Activated CD4-positive, alpha-beta T cell treated with anti-CD3 and anti-CD28 coated beads, Interleukin-10, Interleukin-2, amounts not matched to agents 100 ng/mL and 50 ng/mL, durations not matched to agents 16 hours and 8 hours (primary cell): ENCODE data around the gene NACA.
A peak's percentile ranks its signal among the peaks of the same experiment; 100 is the strongest.
"Not testable (repeated sequence)": the region's sequence is repeated elsewhere in the genome, so short reads cannot be mapped to it uniquely, and the experiment has no call there.

Source experiments
- DNase-seq: peaks from one replicate; pipeline ENCODE4 v3.0.0-alpha.2; 2020

NACA gene

GRCh38 chr12:56724972-56725722, at the start of gene NACA:
Gene NACA, minus strand, starts transcription at chr12:56725299. Its CDS starts 778 bp downstream, at chr12:56724521.
- peak; percentile 99 for DNase-seq

- no peak for DNase-seq
Measured at GRCh38 chr12:56773113-56773512, 48.0 kb upstream of the NACA start.

DNA sequence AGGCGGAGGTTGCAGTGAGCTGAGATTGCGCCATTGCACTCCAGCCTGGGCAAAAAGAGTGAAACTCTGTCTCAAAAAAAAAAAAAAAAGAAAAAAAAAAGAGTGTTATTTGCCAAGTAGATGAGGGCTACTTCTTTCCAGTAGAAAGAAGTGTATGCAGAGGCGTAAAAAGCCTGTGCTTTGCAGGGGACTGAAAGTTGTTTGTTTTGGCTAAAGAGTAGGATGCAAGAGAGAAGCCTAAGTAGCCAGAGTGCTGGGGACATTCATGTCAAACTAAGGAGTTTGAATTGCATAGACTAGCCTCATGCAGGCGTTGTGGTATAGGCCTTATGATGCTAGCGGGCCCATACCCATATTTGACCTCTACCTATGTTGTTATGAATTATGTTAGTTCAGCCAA, 47.5 kb upstream of the NACA start:
- DNase-seq: no peak

DNA sequence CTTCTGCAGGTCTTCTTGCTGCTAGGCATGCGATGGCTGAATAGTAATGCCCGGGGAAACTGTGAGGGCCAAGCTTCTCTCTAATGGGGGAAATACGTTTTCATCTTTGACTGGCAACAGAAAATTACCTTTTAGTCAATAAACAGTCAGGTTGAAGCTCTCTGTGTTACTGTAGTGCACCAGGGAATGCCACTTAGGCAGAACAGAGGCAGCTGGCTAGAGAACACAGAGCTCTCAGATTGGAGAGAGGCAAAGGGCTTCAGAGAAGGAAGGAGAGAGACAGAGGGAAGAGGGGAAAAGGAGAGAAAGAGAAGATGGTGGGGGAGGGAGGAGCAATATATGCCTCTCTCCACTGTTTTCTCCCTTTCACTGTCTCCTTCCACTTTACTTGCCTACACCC, 44.8 kb upstream of the NACA start:
- DNase-seq: no peak

DNA sequence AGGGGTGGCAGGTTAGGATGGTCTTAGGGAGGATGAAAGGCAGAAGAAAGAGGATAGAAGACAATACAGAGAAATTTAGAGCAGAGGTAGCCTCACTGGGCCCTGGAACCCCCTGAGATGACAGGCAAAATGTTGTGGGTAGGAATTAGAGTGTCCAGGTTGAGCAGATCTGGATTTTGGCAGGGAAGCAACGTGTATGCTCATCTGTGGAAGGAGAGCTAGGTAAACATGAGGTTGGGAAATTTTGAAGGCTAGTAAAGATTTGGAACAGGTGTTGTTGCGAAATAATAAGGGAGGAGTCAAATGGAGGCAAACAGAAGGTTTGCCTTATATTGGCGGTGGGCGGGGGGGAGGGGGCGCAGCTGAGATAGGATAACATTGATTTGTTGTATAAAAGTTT, 43.3 kb upstream of the NACA start:
- DNase-seq: no peak

DNA sequence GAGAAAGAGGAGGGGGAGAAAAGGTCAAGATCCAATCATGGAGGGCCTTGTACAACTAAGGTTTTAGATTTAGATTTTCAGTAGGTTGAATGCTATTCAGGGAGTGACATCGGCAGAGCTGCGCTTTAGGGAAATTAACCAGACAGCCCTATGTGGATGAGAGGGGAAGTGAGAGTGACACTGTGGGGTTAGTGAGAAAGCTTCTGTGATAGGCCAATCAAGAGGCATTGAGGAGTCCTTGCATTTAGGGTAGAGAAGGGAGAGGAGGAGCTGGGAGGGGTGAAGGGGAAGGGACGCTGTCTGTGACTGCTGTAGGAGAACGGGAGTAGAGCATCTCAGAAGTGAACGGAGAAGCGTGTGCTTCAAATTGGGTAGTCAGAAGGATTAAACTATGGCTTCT, 41.4 kb upstream of the NACA start:
- no peak for DNase-seq

GRCh38 chr12:56763753-56764657, 38.9 kb upstream of the NACA start:
- DNase-seq: no peak

DNA sequence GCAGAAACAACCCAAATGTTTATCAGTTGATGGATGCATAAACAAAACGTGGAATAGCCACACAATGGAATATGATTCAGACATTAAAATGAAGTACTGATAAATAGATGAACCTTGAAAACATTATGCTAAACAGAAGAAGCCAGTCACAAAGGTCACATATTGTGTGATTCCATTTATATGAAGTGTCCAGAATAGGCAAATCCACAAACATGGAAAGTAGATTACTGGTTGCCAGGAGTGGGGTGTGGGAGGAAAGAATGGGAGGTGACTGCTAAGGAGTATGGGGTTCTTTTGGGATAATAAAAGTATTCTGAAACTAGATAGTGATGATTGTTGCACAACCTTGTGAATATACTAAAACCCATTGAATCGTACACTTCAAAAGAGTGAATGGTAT, 36.7 kb upstream of the NACA start:
- DNase-seq: no peak

DNA sequence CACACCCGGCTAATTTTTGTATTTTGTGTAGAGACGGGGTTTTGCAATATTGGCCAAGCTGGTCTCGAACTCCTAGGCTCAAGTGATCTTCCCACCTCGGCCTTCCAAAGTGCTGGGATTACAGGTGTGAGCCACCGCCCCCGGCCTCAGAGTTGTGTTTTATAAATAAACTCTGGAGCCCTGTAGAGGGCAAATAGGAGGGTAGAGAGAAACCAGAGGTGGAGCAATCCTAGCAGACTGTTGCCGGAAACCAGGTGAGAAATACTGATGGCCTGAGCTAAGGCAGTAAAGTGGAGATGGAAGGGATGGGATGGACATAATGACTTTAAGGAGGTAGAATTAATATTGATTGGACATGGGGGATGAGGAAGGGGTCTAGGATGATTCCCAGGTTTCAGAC, 35.4 kb upstream of the NACA start:
- DNase-seq: no peak

DNA sequence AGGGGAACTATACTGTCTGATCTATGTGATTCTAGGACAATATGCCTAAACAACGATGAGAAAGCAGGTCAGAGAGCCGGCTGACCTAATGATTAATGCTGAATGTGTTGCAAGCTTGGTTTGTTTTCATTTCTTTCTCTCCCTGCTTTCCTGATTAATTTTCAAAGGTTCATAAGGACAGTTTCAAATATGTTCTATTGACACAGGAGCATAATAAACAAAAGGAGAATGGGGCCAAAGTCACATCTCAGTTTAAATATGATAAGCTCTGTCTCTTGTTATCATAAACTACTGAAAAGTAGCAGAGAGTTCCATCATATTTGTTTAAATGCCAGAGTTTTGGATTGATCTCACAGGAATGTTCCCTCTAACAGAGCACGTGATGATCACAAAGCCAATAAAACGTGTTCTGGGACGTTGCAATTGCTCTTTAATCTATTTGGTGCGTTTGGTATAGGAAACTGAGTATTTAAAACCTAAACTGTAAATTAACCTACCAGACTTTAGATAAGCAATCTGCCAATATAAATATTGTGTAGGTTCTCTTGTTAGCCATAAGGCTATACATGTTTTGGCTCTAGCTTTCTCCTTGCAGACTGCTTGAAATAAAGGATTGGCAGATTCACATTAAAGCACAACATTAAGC, 34.3 kb upstream of the NACA start:
- no peak for DNase-seq

DNA sequence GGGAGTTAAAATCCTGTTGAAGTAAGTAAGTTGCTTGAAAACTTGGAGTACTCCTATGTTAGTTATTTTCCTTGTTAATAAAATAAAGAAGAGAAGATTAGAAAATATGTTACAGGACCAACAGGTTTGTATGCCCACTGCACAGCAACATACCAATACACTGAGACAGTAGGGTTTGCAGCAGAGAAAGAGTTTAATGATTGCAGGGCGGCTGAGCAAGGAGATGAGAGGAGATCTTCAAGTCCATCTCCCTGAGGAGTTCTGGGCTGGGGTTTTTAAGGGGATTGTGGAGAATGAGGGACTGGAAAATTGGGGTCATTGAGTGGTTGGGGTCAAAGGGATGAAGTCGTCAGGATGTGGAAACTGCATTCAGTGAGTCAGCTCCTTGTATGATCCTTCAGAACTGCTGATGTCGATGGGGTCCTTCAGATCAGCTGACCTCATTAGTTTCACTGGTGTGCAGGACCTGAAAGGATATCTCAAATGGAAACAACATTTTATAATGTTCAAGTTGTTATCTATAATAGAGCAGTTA, 33.7 kb upstream of the NACA start:
- no peak for DNase-seq

GRCh38 chr12:56757971-56758370, 32.9 kb upstream of the NACA start:
- not testable (repeated sequence) for DNase-seq

- DNase-seq: no peak
Measured at GRCh38 chr12:56753566-56753965, 28.5 kb upstream of the NACA start.

DNA sequence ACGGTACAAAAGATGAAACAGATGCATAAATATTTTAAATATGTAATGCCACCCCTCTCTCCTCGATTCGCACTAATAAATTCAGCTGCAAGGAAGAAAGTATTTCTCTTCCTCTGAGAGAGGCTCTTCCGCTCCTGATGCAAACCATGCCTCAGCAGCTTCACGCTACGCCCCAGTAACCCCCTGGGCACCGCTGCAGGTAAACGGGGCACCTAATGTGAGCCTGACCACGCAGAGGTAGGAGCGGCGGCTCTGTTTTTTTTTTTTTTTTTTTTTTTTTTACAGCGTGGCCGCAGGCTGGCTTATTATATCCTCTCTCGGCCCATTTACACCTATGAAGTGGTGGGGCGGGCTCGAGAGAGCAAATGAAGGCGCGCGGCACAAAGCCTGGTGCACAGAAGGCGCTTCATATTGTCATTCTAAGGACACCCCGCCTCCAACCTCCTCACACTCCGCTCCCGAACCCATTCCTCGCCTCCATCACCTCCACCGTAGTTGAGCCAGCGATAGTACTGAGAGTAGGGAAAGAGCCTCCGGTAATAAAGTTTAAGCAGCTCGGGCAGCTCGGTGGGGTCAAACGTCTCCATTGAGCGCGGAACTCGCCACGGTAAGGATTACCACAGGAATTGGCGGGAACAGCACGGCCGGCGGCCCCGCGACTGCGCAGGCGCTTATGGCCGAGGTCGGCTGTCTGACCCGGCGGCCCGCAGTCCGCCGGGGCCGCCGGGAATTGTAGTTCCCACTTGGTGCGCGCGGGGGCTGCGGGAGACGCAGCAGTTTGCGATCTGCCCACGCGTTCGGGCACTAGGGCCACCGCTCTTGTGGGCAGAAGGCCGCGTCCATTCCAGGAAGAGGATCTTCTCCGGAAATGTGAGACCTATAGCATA, 26.9 kb upstream of the NACA start, which contains the start of gene PRIM1:
PRIM1 (minus strand) TSS at position 612 of the 887 bp plus-strand sequence; CDS start at position 587, 25 bp downstream.
- peak; percentile 95 for DNase-seq

- DNase-seq: not testable (repeated sequence)
Measured at GRCh38 chr12:56750596-56750995, 25.5 kb upstream of the NACA start.

DNA sequence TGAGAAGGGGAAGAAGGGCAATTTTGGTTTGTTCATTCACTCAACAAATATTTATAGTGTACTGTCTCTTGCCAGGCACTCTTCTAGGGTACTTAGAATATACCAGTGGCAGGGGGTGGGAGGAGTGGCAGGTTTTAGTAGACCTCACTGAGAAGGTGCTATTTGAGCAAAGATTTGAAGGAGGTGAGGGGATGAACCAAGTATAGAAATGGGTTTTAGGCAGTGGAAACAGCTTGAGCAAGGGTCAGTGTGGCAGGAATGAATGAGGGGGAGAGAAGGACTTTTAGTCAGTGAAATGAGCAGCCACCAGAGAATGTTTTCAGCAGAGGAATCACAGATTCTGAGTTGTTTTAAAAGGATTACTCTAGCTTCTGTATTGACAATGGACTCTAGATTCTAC, 24.8 kb upstream of the NACA start:
- no peak for DNase-seq

DNA sequence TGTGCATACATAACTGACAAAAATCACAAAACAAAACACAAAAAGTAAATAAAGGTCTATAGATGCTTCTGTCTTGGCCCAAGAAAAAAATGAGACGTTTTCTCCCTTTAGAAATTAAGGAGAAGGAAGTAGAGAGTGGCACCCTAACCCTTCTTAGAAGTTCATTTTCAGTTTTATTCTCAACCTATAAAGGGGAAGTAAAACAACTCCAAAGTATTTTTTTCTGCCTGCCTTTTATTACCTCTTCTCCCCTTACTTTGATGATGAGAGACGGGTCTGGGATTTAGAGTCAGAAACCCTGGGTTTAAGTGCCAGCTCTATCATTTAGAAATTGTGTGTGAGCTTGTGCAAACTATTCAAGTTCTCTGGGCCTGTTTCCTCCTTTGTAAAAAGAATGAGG, 24.3 kb upstream of the NACA start:
- no peak for DNase-seq

- DNase-seq: no peak
Measured at GRCh38 chr12:56728139-56728861, 3.2 kb upstream of the NACA start.

DNA sequence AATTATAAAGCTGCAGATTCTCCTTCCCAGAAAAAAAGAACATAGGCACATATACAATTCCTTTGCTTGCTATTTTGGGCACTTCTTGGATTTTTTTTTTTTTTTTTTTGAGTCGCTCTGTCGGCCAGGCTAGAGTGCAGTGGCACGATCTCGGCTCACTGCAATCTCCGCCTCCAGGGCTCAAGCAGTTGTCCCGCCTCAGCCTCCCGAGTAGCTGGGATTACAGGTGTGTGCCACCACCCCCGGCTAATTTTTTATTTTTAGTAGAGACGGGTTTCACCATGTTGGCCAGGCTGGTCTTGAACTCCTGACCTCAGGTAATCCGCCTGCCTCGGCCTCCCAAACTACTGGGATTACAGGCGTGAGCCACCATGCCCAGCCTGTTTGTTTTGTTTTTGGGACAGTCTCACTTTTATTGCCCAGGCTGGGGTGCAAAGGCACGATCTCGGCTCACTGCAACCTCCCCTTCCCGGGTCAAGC, 1.1 kb upstream of the NACA start:
- DNase-seq: not testable (repeated sequence)

GRCh38 chr12:56725723-56726102, 614 bp upstream of the NACA start:
- no peak for DNase-seq

DNA sequence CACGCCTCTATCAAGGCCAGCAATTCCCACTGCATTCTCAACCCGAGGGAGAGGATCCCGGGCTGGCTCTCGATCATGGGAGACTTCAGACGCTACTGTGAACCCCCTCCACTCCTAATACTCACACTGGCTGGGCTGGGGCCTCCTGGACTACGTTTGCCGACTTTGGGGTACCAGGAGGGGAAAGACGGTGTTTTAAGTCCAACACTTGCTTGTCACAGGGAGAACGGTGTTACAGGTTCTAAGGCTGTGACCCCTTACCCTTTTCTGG, 463 bp downstream of the NACA start:
- DNase-seq: no peak
